ENCODE data around the gene ATP8A1. TPM values are rescaled to one million over a fixed set of nuclear protein-coding genes. Genes with fewer than 3 reads are reported as not detected.

ATP8A1 gene
- total RNA-seq, 1 donor from 2014 or later, result 1.0 TPM

GRCh38 chr4:42628740-42629139, 28.2 kb downstream of the ATP8A1 start:
- ATAC-seq (no peak), DNase-seq (ENCODE audit: low spot score) (no peak)

GRCh38 chr4:42627885-42628646, 28.8 kb downstream of the ATP8A1 start:
- ATAC-seq (no peak), DNase-seq (ENCODE audit: low spot score) (no peak)

- DNase-seq (ENCODE audit: low spot score) (no peak), ATAC-seq (no peak)
Observed at GRCh38 chr4:42626629-42627146, 30.2 kb downstream of the ATP8A1 start.

GRCh38 chr4:42625329-42625728, 31.6 kb downstream of the ATP8A1 start:
- ATAC-seq (no peak), DNase-seq (ENCODE audit: low spot score) (no peak)

GRCh38 chr4:42624551-42624950, 32.4 kb downstream of the ATP8A1 start:
- no peak for ATAC-seq
- DNase-seq (ENCODE audit: low spot score), result no peak

- no peak for ATAC-seq
- DNase-seq (ENCODE audit: low spot score), result no peak
Observed at GRCh38 chr4:42618023-42618422, 38.9 kb downstream of the ATP8A1 start.

GRCh38 chr4:42617030-42617429, 39.9 kb downstream of the ATP8A1 start:
- no peak for ATAC-seq
- no peak for DNase-seq (ENCODE audit: low spot score)

GRCh38 chr4:42616572-42616971, 40.3 kb downstream of the ATP8A1 start:
- ATAC-seq (no peak), DNase-seq (ENCODE audit: low spot score) (no peak)

GRCh38 chr4:42615131-42615763, 41.7 kb downstream of the ATP8A1 start:
- ATAC-seq (no peak), DNase-seq (ENCODE audit: low spot score) (no peak)

- ATAC-seq (no peak), DNase-seq (ENCODE audit: low spot score) (no peak)
Observed at GRCh38 chr4:42612898-42613297, 44.0 kb downstream of the ATP8A1 start.

GRCh38 chr4:42610941-42611340, 46.0 kb downstream of the ATP8A1 start:
- no peak for ATAC-seq
- no peak for DNase-seq (ENCODE audit: low spot score)

- DNase-seq (ENCODE audit: low spot score) (no peak), ATAC-seq (no peak)
Observed at GRCh38 chr4:42609051-42609450, 47.9 kb downstream of the ATP8A1 start.

- ATAC-seq (no peak), DNase-seq (ENCODE audit: low spot score) (no peak)
Observed at GRCh38 chr4:42608551-42608950, 48.4 kb downstream of the ATP8A1 start.

GRCh38 chr4:42607011-42607726, 49.7 kb downstream of the ATP8A1 start:
- DNase-seq (ENCODE audit: low spot score), result no peak
- no peak for ATAC-seq

- DNase-seq (ENCODE audit: low spot score) (no peak), ATAC-seq (no peak)
Observed at GRCh38 chr4:42605264-42605663, 51.6 kb downstream of the ATP8A1 start.

- ATAC-seq, result no peak
- no peak for DNase-seq (ENCODE audit: low spot score)
Observed at GRCh38 chr4:42603862-42604261, 53.0 kb downstream of the ATP8A1 start.

- DNase-seq (ENCODE audit: low spot score), result no peak
- no peak for ATAC-seq
Observed at GRCh38 chr4:42600578-42600977, 56.3 kb downstream of the ATP8A1 start.

- ATAC-seq, result no peak
- no peak for DNase-seq (ENCODE audit: low spot score)
Observed at GRCh38 chr4:42596918-42597317, 60.0 kb downstream of the ATP8A1 start.

GRCh38 chr4:42594888-42595287, 62.0 kb downstream of the ATP8A1 start:
- DNase-seq (ENCODE audit: low spot score), result no peak
- ATAC-seq, result no peak

- ATAC-seq (no peak), DNase-seq (ENCODE audit: low spot score) (no peak)
Observed at GRCh38 chr4:42588909-42589308, 68.0 kb downstream of the ATP8A1 start.

GRCh38 chr4:42586775-42587174, 70.1 kb downstream of the ATP8A1 start:
- DNase-seq (ENCODE audit: low spot score), result no peak
- ATAC-seq, result no peak

GRCh38 chr4:42579903-42580302, 77.0 kb downstream of the ATP8A1 start:
- ATAC-seq (no peak), DNase-seq (ENCODE audit: low spot score) (no peak)
